T-helper 22 cell (primary cell): Measurements from ENCODE around the gene TMEM150A.
"Not testable (repeated sequence)": the region's sequence is repeated elsewhere in the genome, so short reads cannot be mapped to it uniquely, and the experiment has no call there.

Experiments
- DNase-seq: peaks from one replicate; pipeline ENCODE4 v3.0.0-alpha.2; 2020; ENCODE audit warnings: low read depth

Gene TMEM150A

GRCh38 chr2:85564144-85564563 lies 38.3 kb downstream of the TMEM150A start:
- no peak for DNase-seq

- DNase-seq: peak; percentile 91
These were observed 41.0 kb downstream of the TMEM150A start, which contains the start of gene GGCX for GRCh38 chr2:85561280-85562212. Gene GGCX (minus strand): TSS chr2:85561493. CDS start chr2:85561428, 65 bp downstream.

- no peak for DNase-seq
These were observed 41.7 kb downstream of the TMEM150A start for GRCh38 chr2:85560812-85561279.

- not testable (repeated sequence) for DNase-seq
These were observed 42.1 kb downstream of the TMEM150A start for GRCh38 chr2:85560403-85560726.

GRCh38 chr2:85558160-85558559 lies 44.3 kb downstream of the TMEM150A start:
- no peak for DNase-seq

GRCh38 chr2:85557130-85557529 lies 45.4 kb downstream of the TMEM150A start:
- no peak for DNase-seq

GRCh38 chr2:85554980-85555612 lies 47.4 kb downstream of the TMEM150A start:
- no peak for DNase-seq

GRCh38 chr2:85553184-85553583 lies 49.3 kb downstream of the TMEM150A start:
- DNase-seq: no peak

GRCh38 chr2:85551698-85552678 lies 50.5 kb downstream of the TMEM150A start:
- DNase-seq: peak; percentile 68

GRCh38 chr2:85550486-85550885 lies 52.0 kb downstream of the TMEM150A start:
- no peak for DNase-seq

- no peak for DNase-seq
These were observed 52.7 kb downstream of the TMEM150A start for GRCh38 chr2:85549826-85550225.

- DNase-seq: no peak
These were observed 53.4 kb downstream of the TMEM150A start for GRCh38 chr2:85549095-85549494.

- no peak for DNase-seq
These were observed 53.9 kb downstream of the TMEM150A start for GRCh38 chr2:85548608-85548900.
